Measurements from ENCODE around the gene TRMU. TPM values are rescaled to one million over a fixed set of nuclear protein-coding genes. Genes with fewer than 3 reads are reported as not detected.

Gene TRMU
- total and polyA plus RNA-seq, 4 donors = 14.3 to 34.4 (median 18.6) TPM

- Histone ChIP-seq H3K36me3 (ENCODE audit: control insufficient read depth in 4 of 4, insufficient read depth in 3 of 4, low read depth in 1 of 4, low read length in 3 of 4) (peaks cover 14 to 64% (median 33%) of the 10 kb centered on the region in 4 donors), H3K4me3 (ENCODE audit: low read depth in 1 of 3, low read length in 3 of 3) (no peak overlapping the region), H3K9me3 (ENCODE audit: control insufficient read depth in 4 of 4, low read length in 3 of 4) (no peaks in the 10 kb centered on the region), H3K4me1 (ENCODE audit: control insufficient read depth in 4 of 4, insufficient read depth in 4 of 4, low read length in 3 of 4) (no peaks in the 10 kb centered on the region), H3K9ac (ENCODE audit: low read depth in 1 of 2, low read length in 2 of 2) (no peak overlapping the region), H3K27me3 (ENCODE audit: control insufficient read depth in 4 of 4, insufficient read depth in 4 of 4, low read length in 3 of 4) (no peaks in the 10 kb centered on the region), H3K27ac (ENCODE audit: low read depth in 1 of 2, low read length in 2 of 2) (no peak overlapping the region)
- TF ChIP-seq RAD21 (IDR thresholded peaks at IDR 0.05) = no peak
- TF ChIP-seq GABPA (IDR thresholded peaks at IDR 0.05 in 1 of 2, conservative IDR thresholded peaks at IDR 0.05 in 1 of 2) = no peak
- TF ChIP-seq RXRA (IDR thresholded peaks at IDR 0.05) = no peak
- TF ChIP-seq FOXA2 (IDR thresholded peaks at IDR 0.05) = no peak
- TF ChIP-seq TAF1 (conservative IDR thresholded peaks at IDR 0.05) = no peak
- no peak for TF ChIP-seq HNF4G (IDR thresholded peaks at IDR 0.05)
- no peak for TF ChIP-seq EGR1 (IDR thresholded peaks at IDR 0.05; ENCODE audit: low read depth in 2 of 2)
- TF ChIP-seq CTCF (IDR thresholded peaks at IDR 0.05; ENCODE audit: low read depth, low read length, missing input control) = no peak
- no peak for TF ChIP-seq YY1 (IDR thresholded peaks at IDR 0.05)
- no peak for TF ChIP-seq NR2F2 (IDR thresholded peaks at IDR 0.05)
- TF ChIP-seq JUND (IDR thresholded peaks at IDR 0.05) = no peak
- no peak for TF ChIP-seq FOXA1 (IDR thresholded peaks at IDR 0.05)
- TF ChIP-seq REST (IDR thresholded peaks at IDR 0.05) = no peak
- no peak for DNase-seq (ENCODE audit: low spot score)
- 84% methylated on average over 21 of the region's 21 CpGs for whole genome bisulfite sequencing
These were observed 18.9 kb downstream of the TRMU start for GRCh38 chr22:46354176-46354992.

- no peak for TF ChIP-seq ZBTB33 (IDR thresholded peaks at IDR 0.05)
- no peak for TF ChIP-seq RAD21 (IDR thresholded peaks at IDR 0.05)
- TF ChIP-seq TAF1 (conservative IDR thresholded peaks at IDR 0.05) = no peak
- TF ChIP-seq YY1 (IDR thresholded peaks at IDR 0.05) = no peak
- TF ChIP-seq SP1 (IDR thresholded peaks at IDR 0.05) = no peak
- no peak for TF ChIP-seq ATF3 (IDR thresholded peaks at IDR 0.05)
- 90% methylated on average over 7 of the region's 7 CpGs for WGBS
- H3K4me1 ChIP-seq (ENCODE audit: control insufficient read depth in 4 of 4, insufficient read depth in 4 of 4, low read length in 3 of 4) = no peaks in the 10 kb centered on the region
- no peak for DNase-seq (ENCODE audit: low spot score)
- no peaks in the 10 kb centered on the region for H3K27me3 ChIP-seq (ENCODE audit: control insufficient read depth in 4 of 4, insufficient read depth in 4 of 4, low read length in 3 of 4)
- H3K36me3 ChIP-seq (ENCODE audit: control insufficient read depth in 4 of 4, insufficient read depth in 3 of 4, low read depth in 1 of 4, low read length in 3 of 4) = peaks cover 14 to 61% (median 32%) of the 10 kb centered on the region in 4 donors
- no peak overlapping the region for H3K9ac ChIP-seq (ENCODE audit: low read depth in 1 of 2, low read length in 2 of 2)
- no peaks in the 10 kb centered on the region for H3K9me3 ChIP-seq (ENCODE audit: control insufficient read depth in 4 of 4, low read length in 3 of 4)
- H3K27ac ChIP-seq (ENCODE audit: low read depth in 1 of 2, low read length in 2 of 2) = no peak overlapping the region
- no peak overlapping the region for H3K4me3 ChIP-seq (ENCODE audit: low read depth in 1 of 3, low read length in 3 of 3)
These were observed 19.4 kb downstream of the TRMU start for GRCh38 chr22:46354993-46355305.

Measured in liver (tissue), 9 donors.